NCI-H1694 (cell line): Measurements from ENCODE around the gene SAV1.

Experiments used
- DNase-seq: peaks from one replicate; lab custom pipeline; 2025; lab: John Stamatoyannopoulos, UW

The SAV1 gene

GRCh38 chr14:50607181-50607580 is 60.9 kb downstream of the SAV1 start:
- no peak for DNase-seq

- DNase-seq: no peak
These were observed 61.6 kb downstream of the SAV1 start for GRCh38 chr14:50606468-50606867.

DNA sequence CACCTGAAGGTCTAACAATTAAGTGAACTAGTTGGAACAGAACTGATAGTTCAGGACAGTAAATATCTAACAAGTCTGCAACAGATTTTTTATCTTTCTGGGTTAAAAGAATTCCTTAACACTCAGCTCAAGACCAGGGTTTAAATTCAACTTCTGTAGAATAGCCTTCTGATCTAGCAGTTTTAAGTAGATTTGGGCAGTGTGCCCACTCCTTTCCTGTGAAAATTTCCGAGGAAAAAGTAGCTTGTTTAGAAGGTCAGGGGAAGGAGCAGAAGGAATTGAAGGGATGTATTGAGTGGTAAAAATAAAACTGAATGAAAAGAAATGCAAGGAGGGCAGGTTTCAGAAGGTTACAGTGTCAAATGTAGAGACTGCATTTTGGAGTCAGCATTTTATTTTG is 62.3 kb downstream of the SAV1 start:
- DNase-seq: no peak

DNA sequence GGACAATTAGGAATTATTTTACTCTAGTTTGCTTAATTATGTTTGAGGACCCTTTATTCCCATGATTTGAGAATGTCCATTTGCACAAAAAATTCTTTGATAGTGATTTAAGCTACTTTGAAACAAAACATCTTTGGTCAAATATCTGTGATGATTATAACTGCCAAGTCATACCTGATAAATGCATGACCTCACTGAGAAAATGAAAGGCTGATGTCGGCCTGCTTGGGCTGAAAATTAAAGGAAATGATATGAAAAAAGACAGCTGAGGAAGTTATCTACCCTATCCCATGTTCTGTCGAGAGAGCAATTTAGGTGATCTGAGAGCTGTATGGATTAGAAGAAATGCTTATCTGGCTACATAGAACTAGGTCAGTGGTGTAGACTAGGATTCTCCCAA is 64.5 kb downstream of the SAV1 start:
- no peak for DNase-seq

DNA sequence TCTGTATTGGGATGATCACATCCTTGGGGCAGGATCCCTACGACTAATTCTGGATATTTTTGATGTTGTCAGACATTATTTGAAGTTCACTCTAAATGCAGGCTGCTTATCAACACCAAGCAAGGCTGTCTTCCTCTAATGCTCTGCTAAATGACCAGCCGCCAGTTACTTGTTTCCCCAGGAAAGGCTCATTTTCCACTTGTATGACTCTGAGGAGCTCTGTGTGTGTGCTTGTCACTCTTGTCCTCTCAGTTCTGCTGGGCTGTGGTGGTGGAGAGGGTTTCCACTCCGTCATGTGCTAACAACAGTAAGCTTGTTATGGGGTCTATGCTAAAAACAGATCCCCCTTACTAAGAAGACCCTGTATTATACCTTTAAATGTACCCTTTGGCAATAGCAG is 66.1 kb downstream of the SAV1 start:
- DNase-seq: no peak

- DNase-seq: no peak
These were observed 66.7 kb downstream of the SAV1 start for GRCh38 chr14:50601394-50601793.

- DNase-seq: no peak
These were observed 67.3 kb downstream of the SAV1 start for GRCh38 chr14:50600849-50601248.

GRCh38 chr14:50599700-50600444 is 68.2 kb downstream of the SAV1 start:
- peak; percentile 3 for DNase-seq

DNA sequence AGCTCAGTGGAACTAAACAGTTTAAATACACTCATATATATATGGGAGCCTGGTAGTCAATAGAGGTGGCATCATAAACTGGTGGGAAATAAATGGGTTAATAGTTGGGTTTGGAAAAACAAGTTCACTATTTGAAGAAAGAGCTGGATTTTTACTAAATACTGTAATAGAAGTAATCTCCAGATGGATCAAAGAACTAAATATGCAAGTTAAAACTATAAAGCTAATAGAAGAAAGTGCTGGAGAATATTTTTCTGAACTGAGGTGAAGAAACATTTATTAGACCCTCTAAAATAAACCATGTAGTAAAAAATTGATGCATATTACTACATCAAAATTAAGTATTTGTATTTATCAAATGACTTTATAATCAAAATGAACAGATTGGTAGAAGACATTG is 69.3 kb downstream of the SAV1 start:
- no peak for DNase-seq

DNA sequence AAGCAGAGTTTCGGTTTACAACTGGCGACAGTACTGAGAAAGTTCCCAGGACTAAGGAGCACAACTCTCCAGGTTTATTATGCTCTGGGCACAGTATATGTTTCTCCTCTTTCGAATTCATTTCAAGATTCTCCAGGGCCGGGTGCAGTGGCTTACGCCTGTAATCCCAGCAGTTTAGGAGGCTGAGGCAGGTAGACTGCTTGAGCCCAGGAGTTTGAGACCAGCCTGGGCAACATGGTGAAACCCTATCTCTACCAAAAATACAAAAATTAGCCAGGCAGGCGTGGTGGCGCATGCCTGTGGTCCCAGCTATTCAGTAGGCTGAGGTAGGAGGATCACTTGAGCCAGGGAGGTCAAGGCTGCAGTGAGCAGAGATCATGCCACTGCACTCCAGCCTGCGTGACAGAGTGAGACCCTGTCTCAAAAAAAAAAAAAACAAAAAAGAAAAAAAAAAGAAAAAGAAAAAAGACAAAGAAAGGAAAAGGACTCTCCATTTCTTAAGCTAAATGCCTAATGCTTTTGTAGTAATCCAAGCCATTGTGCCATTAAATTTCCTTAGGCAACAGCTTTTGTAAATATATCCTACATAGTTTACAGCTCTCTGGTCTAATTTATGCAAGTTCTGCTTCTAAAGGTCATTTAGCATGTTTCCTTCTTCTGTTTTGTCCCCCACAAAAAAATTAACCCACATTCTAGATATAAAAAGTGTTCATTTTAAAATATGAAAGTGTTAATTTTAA is 73.4 kb downstream of the SAV1 start:
- DNase-seq: no peak

GRCh38 chr14:50590464-50590863 is 77.6 kb downstream of the SAV1 start:
- peak; percentile 11 for DNase-seq
